AG09319 (cell line): ENCODE measurements around the gene HMX1.

ENCODE experiments used
- DNase-seq: peaks from one replicate; pipeline ENCODE4 v3.0.0-alpha.2; 2010; ENCODE audit warnings: low read depth; ENCODE audit errors: extremely low read depth
- CTCF ChIP-seq: IDR thresholded peaks from 2 replicates; pipeline ENCODE4 v1.5.1; 2011; ENCODE audit warnings: low read depth, mild to moderate bottlenecking, inconsistent platforms, low read length, moderate library complexity

Gene HMX1

GRCh38 chr4:8878421-8878820 is 6.8 kb upstream of the HMX1 start:
- DNase-seq: no peak
- no peak for TF ChIP-seq CTCF

GRCh38 chr4:8877780-8878040 is 6.1 kb upstream of the HMX1 start:
- no peak for TF ChIP-seq CTCF
- DNase-seq: no peak

- TF ChIP-seq CTCF: no peak
- no peak for DNase-seq
Measured at GRCh38 chr4:8876982-8877779, 5.5 kb upstream of the HMX1 start.

GRCh38 chr4:8874896-8875680 is 3.4 kb upstream of the HMX1 start:
- DNase-seq: no peak
- TF ChIP-seq CTCF: no peak

DNA sequence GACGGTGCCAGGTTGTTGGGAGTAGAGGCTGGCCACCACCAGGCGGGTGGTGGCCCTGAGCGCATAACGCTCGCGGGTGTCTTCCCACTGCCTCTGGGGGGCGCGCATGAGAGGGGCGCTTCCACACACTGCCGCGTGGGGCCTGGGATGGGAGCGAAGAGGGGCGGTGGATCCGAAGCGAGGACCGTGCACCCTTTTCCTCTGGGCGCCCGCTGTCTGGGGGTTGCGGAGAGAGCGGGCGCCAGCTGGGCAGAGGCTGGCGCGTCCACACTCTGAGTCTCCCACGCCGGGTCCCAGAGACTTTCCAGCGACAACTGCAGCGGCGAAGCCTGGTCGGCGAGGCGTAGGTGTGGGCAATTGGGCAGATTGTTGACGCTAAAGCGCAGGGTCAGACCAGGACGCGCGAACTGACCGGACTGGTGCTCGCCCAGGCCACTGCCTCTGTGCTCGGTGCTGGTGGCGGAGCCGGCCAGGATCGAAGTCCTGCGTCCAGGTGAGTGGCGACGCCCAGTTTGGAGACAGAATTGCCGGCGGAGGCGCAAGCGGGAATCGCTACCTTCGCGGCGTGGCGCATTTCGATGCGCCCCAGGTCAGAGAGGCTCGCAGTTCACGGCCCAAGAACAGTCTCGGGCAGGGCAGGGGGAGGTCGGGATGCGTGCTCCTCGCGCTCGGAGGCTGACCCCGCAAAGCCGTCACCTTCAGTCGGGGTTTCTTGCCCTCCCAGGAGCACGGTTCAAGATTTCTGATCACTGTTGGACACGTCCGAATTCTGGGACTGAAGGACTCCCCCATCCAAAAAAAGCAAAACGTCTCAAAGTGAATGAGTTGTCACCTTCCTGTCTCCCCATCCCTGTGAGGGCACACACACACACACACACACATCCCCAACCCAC is 2.6 kb upstream of the HMX1 start:
- TF ChIP-seq CTCF: no peak
- no peak for DNase-seq

DNA sequence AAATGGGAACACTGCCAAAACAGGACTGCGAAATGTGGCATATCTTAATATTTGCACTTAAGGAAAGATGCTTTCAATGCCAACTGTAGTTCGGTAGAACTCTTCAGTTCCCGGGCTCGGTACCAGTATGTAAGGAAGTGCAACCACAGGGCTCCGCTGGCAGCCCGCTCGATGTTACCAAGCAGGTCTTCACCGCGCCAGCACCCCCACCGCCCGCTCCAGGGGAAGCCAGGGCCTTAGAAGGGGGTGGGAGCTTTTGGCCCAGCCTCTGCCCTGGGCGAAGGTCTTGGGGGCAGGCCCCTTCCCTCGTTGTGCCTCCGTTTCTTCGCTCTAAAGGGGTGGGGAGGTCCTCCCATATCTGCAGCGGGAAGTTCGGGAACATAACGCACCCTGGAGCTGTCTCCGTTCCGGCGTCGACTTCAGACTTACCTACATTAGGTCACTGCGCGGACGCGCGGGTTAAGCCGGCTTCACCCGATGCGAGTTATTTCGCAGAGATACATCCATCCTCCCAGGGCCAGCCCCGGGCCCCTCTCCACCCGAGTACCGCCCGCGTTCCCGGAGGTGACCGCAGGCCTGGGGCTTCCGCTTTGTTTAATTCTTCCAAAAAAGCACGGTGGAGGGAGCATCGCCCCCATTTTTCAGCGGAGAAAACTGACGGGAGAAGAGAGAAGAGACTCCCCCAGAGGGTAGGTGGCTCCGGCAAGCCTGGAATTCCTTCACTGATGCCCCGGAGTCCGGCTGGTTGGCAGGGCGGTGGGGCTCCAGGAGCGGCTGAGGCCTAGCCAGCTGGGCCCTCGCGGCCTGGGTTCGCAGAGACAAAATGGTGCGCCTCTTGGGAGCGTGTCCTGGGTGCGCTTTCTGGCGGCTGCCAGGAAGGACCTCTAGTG is 1.0 kb upstream of the HMX1 start:
- TF ChIP-seq CTCF: no peak
- no peak for DNase-seq
